GM21423 (cell line): ENCODE data around the gene TMEM91.

Experiments
- ATAC-seq: cut with Tn5 transposase; IDR thresholded peaks from one replicate; pipeline ENCODE4 v1.9.1; 2021; ENCODE audit warnings: mild to moderate bottlenecking, moderate library complexity; ENCODE audit not compliant: unreplicated experiment

Gene TMEM91

DNA sequence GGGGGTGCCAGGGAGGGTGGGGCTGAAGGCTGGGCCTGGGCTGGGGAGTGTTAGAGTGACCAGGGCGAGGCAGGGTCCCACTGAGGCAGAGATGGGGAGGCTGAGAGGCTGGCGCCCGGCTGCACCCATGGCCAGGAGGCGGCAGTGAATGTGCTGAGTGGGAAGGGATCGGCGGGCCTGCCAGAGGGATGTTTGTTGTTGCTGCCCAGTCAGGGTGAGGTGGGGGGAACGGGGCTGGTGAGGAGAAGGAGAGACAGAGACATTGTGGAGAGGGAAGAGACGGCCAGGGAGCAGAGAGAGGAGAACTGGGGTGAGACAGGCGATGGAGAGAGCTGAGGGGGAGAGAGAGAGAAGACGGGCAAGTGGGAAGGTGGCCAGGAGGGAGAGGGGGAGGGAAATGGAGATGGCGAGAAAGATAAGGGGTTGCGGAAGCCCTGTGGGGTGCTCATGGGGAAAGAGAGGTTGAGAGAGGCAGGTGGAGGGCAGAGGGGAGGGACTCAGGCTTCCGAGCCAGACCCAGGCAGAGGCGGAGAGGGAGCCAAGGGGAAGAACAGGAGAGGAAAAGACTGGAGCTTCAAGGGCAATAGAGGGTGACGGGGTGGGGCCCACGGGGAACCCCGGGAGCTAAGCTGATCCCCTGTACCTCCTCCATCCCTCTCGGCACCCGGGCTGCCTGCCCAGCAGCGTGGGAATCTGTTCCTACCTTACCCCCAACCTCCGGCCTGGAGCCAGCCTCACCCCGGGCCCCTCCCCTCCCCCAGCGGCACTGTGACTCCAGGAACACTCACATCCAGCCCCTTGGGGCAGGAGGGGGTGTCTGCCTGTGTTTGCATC, 51.5 kb downstream of the TMEM91 start:
- no peak for ATAC-seq

DNA sequence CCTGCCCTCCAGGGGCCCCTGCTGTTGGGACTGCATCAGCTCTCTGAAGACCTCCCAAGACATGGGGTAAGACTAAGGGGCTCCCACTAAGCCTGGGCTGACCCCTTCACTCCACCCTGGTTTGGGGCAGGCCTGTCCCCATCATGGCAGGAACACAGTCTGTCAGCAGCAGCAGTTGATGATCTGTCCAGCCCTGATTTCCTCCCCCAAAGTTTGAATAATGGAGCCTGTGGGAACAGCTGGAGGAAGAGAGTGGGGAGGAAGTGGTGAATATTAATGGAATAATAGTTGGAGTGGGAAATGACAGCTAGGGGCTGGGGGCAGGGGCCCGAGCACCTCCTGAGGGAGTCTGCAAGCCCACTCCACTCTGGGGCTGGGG, 52.1 kb downstream of the TMEM91 start:
- ATAC-seq = no peak

DNA sequence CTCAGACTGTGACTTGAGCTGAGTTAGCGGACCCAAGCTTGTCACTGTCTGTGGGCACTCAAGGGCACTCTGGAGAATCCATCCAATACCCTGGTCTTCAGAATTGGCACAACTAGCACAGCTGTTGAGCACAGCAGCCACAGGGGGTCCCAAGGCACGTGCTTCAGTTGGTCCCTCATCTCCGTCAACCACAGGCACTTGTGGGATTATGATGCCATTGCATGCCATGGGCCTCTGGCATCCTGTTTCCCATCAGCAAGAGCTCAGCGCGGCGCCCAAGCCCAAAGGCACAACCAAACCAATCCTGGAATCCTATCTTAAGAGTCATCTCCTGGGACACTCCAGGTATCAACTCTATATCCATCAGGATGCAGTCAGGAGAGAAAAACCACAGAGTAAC, 54.6 kb downstream of the TMEM91 start:
- no peak for ATAC-seq

DNA sequence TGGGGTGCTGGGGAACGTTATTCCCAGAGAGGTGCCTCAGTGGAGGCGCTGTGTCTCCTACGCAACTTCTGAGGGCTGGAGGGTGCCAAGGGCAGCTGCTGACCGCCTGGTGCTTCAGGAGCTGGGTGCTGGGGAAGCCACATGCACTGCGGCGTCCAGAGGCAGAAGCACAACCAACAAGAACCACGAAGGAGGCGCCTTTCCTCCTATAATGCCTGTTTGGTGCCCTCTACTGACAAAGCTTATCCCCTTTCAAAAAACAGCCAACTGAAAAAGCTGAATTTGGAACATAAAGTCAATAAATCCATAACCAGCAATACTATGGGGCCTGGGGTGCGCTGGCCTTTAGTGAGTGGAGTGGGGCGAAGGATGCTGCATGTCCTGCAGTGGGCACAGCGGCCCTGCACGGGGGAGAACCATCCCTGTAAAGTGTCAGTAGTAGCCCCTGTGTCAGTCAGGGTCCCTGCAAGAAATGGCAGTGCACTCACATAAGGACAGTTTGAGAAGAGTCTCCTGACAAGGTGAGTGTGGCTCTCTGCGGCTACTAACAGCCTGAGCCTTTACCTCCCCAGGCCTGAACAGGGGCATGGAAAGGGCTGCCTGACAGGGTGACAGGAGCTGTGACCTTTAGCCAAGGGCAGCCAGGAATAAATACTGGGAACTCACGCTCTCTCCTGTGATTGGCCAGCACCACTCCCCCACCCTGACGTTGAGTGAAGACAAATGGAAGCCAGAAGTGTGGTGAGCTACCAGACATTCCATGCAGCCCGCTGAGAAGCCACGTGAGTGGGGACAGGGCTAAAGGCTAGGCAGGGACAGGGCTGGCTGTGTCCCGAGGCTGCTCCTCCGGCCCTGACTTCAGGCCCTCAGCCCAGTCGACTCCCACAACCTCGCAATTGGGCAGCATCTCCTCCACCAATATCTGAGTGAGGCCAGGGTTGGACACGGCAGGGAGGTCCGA, 55.4 kb downstream of the TMEM91 start:
- ATAC-seq = no peak

GRCh38 chr19:41433171-41433570, 56.8 kb downstream of the TMEM91 start:
- ATAC-seq = no peak
